DMS 273 (cell line): Measurements from ENCODE around the gene PNPT1.
"Not testable (repeated sequence)": the region's sequence is repeated elsewhere in the genome, so short reads cannot be mapped to it uniquely, and the experiment has no call there.

Experiments
- DNase-seq: peaks from one replicate; lab custom pipeline; 2025; ENCODE audit not compliant: unreplicated experiment; lab: John Stamatoyannopoulos, UW

Gene PNPT1

DNA sequence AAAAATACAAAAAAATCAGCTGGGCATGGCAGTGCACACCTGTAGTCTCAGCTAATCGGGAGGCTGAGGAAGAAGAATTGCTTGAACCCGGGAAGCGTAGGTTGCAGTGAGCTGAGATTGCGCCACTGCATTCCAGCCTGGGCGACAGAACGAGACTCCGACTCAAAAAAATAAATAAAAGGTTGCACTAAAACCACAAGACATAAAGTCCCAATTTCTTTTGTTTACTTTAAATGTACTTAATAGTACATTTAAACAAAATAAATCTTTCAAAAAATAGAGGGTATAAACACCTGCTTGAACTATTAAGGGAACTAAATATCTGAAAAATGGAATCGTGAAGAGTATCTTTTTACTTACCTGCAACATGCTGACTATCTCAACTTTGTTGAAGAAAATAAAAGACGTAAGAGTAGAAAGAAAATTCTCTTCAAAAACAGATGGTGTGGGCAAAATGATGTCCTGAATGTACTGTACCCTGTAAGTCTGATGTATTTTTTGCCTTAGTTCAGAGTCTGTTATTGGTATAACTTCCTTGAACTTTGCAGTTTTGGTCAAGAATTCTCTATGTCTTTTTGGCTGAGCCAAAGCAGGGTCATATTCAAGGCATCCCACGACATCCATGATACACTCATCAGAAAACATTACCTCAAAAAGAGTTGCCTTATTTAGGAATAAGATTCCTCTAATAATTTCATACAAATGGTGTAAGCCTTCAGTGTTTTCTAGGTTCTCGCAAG, 95.4 kb downstream of the PNPT1 start:
- DNase-seq: no peak

DNA sequence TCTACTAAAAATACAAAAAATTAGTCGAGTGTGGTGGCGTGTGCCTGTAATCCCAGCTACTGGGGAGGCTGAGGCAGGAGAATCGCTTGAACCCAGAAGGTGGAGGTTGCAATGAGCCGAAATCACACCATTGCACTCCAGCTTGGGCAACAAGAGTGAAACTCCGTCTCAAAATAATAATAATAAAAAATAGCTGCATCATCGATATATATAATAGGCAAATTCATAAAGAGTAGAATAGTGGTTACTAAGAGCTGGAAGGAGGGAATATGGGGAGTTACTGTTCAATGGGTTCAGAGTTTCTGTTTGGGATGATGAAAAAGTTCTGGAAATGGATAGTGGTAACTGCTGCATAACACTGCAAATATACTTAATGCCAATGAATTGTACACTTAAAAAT, 96.8 kb downstream of the PNPT1 start:
- DNase-seq: not testable (repeated sequence)

DNA sequence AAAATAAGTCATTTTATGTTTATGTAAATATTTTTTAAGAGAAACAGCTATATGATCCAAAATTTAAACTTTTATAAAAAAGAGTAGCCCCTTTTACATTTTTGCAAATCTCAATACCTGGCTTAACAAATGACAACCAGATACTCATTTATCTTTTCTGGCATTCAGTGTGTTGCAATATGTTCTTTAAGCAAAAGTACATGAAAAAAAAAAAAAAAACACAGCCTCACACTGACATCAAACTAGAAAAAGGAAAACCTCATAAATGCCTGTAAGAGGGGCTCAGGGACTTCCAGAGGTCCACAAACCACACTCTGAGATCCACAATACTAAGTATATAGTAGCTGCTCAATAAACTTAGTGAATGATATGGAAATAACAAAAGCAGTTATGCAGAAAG, 98.1 kb downstream of the PNPT1 start:
- DNase-seq: no peak

DNA sequence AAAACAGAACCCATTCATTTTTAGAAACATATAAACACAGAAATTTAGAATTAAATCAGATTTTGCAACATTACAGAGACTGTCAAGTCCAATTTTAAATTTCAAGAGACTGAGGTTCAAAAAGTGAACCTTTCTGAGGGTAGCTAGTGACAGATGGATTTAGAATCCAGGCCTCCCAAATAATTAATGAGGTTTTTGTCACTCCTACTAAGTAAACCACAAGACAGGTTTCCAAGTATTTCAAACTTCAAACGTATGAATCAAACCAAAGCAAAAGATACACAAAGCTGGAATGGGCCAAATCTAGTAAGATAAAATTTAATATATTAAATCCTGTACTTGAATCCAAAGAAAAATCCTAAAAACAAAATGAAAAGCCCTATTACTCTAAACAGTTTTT, 101.5 kb downstream of the PNPT1 start:
- peak; percentile 25 for DNase-seq

DNA sequence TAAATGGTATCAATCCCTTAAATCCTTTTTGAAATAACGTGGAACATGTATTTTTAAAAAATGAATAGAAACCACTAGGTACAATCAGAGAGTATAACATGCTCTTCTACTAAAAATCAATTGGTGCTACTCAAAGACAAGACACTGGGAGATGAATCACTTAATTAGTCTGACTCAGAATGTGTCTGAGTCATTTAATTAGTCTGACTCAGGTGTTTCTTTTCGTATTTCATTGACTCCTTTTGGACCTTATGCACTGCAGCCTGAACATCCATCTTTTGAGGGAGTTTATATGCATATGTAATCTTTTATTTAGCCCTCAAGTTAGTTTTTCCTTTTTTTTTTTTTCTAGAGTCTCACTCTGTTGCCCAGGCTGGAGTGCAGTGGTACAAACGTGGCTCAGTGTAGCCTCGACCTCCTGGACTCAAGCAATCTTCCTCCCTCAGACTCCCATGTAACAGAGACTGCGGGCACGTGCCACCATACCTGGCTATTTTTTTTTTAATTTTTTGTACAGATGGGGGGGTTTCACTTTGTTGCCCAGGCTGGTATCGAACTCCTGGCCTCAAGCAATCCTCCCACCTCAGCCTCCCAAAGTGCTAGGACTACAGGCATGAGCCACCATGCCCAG, 102.7 kb downstream of the PNPT1 start:
- DNase-seq: no peak

DNA sequence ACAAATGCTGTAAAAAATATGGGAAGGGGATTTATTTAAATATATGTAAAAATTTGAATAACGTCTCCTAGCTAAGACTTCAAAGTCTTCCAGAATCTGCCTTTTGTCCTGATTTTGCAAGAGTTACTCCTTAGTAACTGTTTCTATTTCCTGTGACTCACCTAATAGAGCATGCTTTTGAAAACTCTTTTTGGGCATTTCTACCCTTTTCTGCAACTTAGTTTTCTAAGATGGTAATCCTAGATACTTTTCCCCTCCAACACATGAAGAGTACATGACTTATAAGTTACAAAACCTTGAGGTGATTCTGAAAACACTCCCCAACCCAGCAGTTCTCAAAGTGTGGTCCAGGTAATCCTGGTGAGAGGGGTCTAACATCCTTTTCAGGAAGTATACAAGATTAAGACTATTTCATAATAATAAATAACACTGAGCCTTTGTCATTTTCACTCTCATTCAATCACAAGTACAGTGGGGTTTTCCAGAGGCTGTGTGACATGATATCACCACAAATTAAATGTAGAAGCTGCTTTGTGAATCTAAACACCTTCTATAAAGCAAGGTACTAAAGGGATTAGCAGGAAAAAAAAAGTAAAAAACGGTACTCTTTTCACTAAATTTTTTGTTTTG, 108.1 kb downstream of the PNPT1 start:
- DNase-seq: no peak
